Smooth muscle cell (in vitro differentiated cells): ENCODE results near the gene PSPN. TPM values are rescaled to one million over a fixed set of nuclear protein-coding genes. Genes with fewer than 3 reads are reported as not detected.
A peak's percentile ranks its signal among the peaks of the same experiment; 100 is the strongest.

Experiments used
- DNase-seq: peaks from one replicate; lab custom pipeline; 2025; ENCODE audit not compliant: unreplicated experiment; lab: John Stamatoyannopoulos, UW
- H2AFZ ChIP-seq: fragments of 200-600 bp; sonication (generic); 2 replicates; pipeline ENCODE4 v1.6.0; 2016; ENCODE audit warnings: antibody characterized with exemption, low read depth, mild to moderate bottlenecking
- H3F3A ChIP-seq: fragments of 200-600 bp; sonication (generic); 2 replicates; pipeline ENCODE4 v1.6.0; 2017; ENCODE audit warnings: antibody characterized with exemption, low read depth
- H3K27ac ChIP-seq: fragments of 200-600 bp; sonication (generic); 2 replicates; pipeline ENCODE4 v1.5.1; 2016; ENCODE audit warnings: low read depth, mild to moderate bottlenecking
- H3K27me3 ChIP-seq: fragments of 200-600 bp; sonication (generic); 2 replicates; pipeline ENCODE4 v1.6.1; 2016; ENCODE audit warnings: low read depth, mild to moderate bottlenecking
- H3K36me3 ChIP-seq: fragments of 200-600 bp; sonication (generic); 2 replicates; pipeline ENCODE4 v1.5.1; 2016; ENCODE audit warnings: low read depth
- H3K4me1 ChIP-seq: fragments of 200-600 bp; sonication (generic); 2 replicates; pipeline ENCODE4 v1.5.1; 2016; ENCODE audit warnings: low read depth
- H3K4me2 ChIP-seq: fragments of 200-600 bp; sonication (generic); 2 replicates; pipeline ENCODE4 v1.6.0; 2016; ENCODE audit warnings: mild to moderate bottlenecking
- H3K4me3 ChIP-seq: fragments of 200-600 bp; sonication (generic); 2 replicates; pipeline ENCODE4 v1.5.1; 2016; ENCODE audit warnings: mild to moderate bottlenecking
- H3K79me2 ChIP-seq: fragments of 200-600 bp; sonication (generic); 2 replicates; pipeline ENCODE4 v1.6.0; 2016; ENCODE audit warnings: low read depth, mild to moderate bottlenecking
- H3K9ac ChIP-seq: fragments of 200-600 bp; sonication (generic); 2 replicates; pipeline ENCODE4 v1.6.0; 2016; ENCODE audit warnings: low read depth
- H3K9me3 ChIP-seq: fragments of 200-600 bp; sonication (generic); replicated peaks from 2 replicates; pipeline ENCODE4 v1.5.1; 2016; ENCODE audit warnings: low read depth
- H4K20me1 ChIP-seq: fragments of 200-600 bp; sonication (generic); 2 replicates; pipeline ENCODE4 v1.6.0; 2016; ENCODE audit warnings: low read depth
- CTCF ChIP-seq: fragments of 200-600 bp; sonication (generic); IDR thresholded peaks from 2 replicates; pipeline ENCODE4 v1.5.1; 2017; ENCODE audit warnings: borderline replicate concordance, mild to moderate bottlenecking, antibody characterized with exemption; ENCODE audit not compliant: insufficient read depth, poor library complexity, severe bottlenecking
- WGBS: methylation state at CpG from one replicate; pipeline ENCODE4 v1.1.7; 2016; ENCODE audit warnings: low lambda C conversion rate; 5-methylcytosine and 5-hydroxymethylcytosine counted together
- polyA plus RNA-seq: library from polyadenylated mRNA; unstranded; fragments of >200 nt; fragmentation: Nextera tagmentation; extraction: Ambion mirVana; gene quantifications from 2 replicates; pipeline ENCODE4 v1.2.1, GENCODE V29; 2016
- total RNA-seq: library from RNA; depleted of rRNA; stranded (reverse); fragments of >200 nt; gene quantifications from 2 replicates; pipeline ENCODE4 v1.2.3, GENCODE V29; 2014

The PSPN gene
- total and polyA plus RNA-seq, 2 experiments from 2014 or later = 0.67 to 2.0 TPM

DNA sequence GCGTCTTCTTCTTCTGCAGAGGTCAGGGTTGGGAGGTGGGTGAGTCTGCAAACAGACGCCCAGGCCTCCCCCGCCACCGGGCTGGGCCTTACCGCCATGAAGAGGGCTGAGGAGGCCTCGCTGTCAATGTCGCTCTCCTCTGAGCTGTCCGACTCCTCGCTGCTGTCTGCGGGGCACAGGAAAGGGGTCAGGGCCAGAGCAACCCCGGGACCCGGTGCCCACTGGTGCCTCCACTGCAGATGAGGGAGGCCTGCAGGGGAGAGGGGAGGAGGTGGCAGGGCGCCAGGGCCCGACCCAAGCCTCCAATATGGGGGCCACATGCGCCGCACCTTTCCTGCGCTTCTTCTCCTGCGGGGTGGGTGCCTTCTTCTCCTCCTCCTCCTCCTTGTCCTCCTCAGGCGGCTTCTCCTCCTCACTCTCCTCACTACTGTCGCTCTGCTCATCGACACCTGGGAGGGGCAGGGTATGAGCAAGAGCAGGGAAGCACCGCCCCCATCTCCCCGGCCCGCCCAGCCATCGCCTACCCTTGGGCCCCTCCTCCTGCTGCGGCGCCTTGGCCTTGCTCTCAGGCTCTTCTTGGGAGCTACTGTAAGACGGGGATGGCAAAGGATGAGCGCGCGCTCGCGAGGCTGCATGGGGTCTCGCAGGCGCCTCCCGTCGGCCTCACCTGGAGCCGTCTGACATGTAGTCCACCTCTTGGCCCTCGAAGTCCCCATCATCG is 5.5 kb upstream of the PSPN start:
- Histone ChIP-seq H3K9me3 (no peaks in the 10 kb centered on the region), H3K79me2 (no peaks in the 10 kb centered on the region), H4K20me1 (no peaks in the 10 kb centered on the region), H3F3A (peaks cover 15% of the 10 kb centered on the region), H3K4me3 (no peak overlapping the region), H3K4me1 (no peaks in the 10 kb centered on the region), H3K36me3 (peaks cover 12% of the 10 kb centered on the region), H3K4me2 (no peak overlapping the region), H3K27me3 (no peaks in the 10 kb centered on the region), H2AFZ (no peak overlapping the region), H3K9ac (no peak overlapping the region), H3K27ac (no peak overlapping the region)
- 97% methylated on average over 39 of the region's 40 CpGs for WGBS
- no peak for DNase-seq
- TF ChIP-seq CTCF = no peak

DNA sequence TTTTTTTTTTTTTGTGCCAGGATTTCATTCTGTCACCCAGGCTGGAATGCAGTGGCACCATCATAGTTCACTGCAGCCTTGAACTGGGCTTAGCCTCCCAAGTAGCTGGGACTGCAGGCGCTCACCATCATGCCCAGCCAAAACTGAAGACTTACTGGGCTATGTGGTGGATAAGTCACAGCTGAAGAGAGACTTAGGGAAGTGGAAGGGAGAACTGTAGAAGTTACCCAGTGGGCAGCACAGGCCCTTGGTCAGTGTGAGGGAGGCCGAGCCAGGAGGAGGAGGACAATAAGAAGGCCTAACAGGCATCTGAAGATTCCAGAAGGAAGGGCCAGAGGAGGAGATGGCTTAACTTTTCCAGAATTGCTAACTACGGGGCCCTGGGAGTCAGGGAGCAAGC is 4.0 kb upstream of the PSPN start:
- no peak for TF ChIP-seq CTCF
- Histone ChIP-seq H3K27me3 (no peaks in the 10 kb centered on the region), H3K4me1 (no peaks in the 10 kb centered on the region), H3K27ac (no peak overlapping the region), H3K36me3 (peaks cover 12% of the 10 kb centered on the region), H3K4me2 (no peak overlapping the region), H3K4me3 (no peak overlapping the region), H3K9me3 (no peaks in the 10 kb centered on the region), H3K9ac (no peak overlapping the region), H2AFZ (no peak overlapping the region), H3K79me2 (no peaks in the 10 kb centered on the region), H4K20me1 (no peaks in the 10 kb centered on the region), H3F3A (peaks cover 15% of the 10 kb centered on the region)
- WGBS = 93% methylated on average over 3 of the region's 3 CpGs
- DNase-seq = no peak

DNA sequence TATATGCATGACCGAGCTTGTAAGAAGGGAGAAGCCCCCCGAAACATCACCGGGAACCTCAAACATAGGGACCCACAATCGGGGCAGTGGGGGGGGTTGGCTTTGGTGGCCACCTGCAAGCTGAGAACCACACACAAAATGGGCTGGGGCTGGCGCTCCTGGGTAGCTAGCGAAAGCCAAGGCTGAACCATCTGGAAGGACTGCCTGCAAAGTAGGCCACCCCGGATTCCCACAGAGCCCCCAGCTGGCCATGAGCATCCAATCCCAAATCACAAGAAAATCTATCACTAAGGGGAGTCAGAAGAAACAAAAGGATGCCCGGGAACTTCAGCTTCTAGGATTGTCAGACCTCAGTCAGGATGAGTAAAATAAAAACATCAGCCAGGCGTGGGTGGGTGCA is 2.8 kb upstream of the PSPN start:
- no peaks in the 10 kb centered on the region for H4K20me1 ChIP-seq
- H3K4me1 ChIP-seq = peaks cover 5% of the 10 kb centered on the region
- no peak for DNase-seq
- H3K9ac ChIP-seq = no peak overlapping the region
- H3K27ac ChIP-seq = peak overlapping the region; percentile 3
- H2AFZ ChIP-seq = no peak overlapping the region
- WGBS = 92% methylated on average over 9 of the region's 9 CpGs
- H3F3A ChIP-seq = peaks cover 15% of the 10 kb centered on the region
- TF ChIP-seq CTCF = no peak
- no peaks in the 10 kb centered on the region for H3K27me3 ChIP-seq
- no peaks in the 10 kb centered on the region for H3K79me2 ChIP-seq
- peak overlapping the region; percentile 18 for H3K4me2 ChIP-seq
- H3K9me3 ChIP-seq = no peaks in the 10 kb centered on the region
- H3K4me3 ChIP-seq = no peak overlapping the region
- H3K36me3 ChIP-seq = peaks cover 12% of the 10 kb centered on the region

- Histone ChIP-seq H3K4me3 (no peak overlapping the region), H3K9me3 (no peaks in the 10 kb centered on the region), H3K4me2 (peak overlapping the region; percentile 18), H4K20me1 (no peaks in the 10 kb centered on the region), H3K27me3 (no peaks in the 10 kb centered on the region), H2AFZ (no peak overlapping the region), H3K79me2 (no peaks in the 10 kb centered on the region), H3K36me3 (peaks cover 12% of the 10 kb centered on the region), H3K27ac (no peak overlapping the region), H3F3A (peaks cover 15% of the 10 kb centered on the region), H3K4me1 (peaks cover 5% of the 10 kb centered on the region), H3K9ac (no peak overlapping the region)
- 19% methylated on average over 6 of the region's 6 CpGs for WGBS
- no peak for DNase-seq
- no peak for TF ChIP-seq CTCF
Measured at GRCh38 chr19:6378041-6378440, 2.3 kb upstream of the PSPN start.
